ENCODE results near the gene MARK3.

The MARK3 gene

GRCh38 chr14:103549361-103550311 lies 164.4 kb downstream of the MARK3 start:
- H3K9ac ChIP-seq (ENCODE audit: low read depth, low read length), result no peak overlapping the region
- no peaks in the 10 kb centered on the region for H3K36me3 ChIP-seq (ENCODE audit: control insufficient read depth, insufficient read depth, low read length)
- H3K9me3 ChIP-seq (ENCODE audit: control insufficient read depth, insufficient read depth, low read length), result no peaks in the 10 kb centered on the region
- H3K27me3 ChIP-seq (ENCODE audit: control insufficient read depth, insufficient read depth, low read length), result no peaks in the 10 kb centered on the region
- H3K4me3 ChIP-seq (ENCODE audit: low read depth, low read length), result no peak overlapping the region
- H3K4me1 ChIP-seq (ENCODE audit: control insufficient read depth, insufficient read depth, low read length), result peaks cover under 1% of the 10 kb centered on the region

- H3K9ac ChIP-seq (ENCODE audit: low read depth, low read length), result no peak overlapping the region
- H3K36me3 ChIP-seq (ENCODE audit: control insufficient read depth, insufficient read depth, low read length), result no peaks in the 10 kb centered on the region
- no peak overlapping the region for H3K4me3 ChIP-seq (ENCODE audit: low read depth, low read length)
- no peaks in the 10 kb centered on the region for H3K27me3 ChIP-seq (ENCODE audit: control insufficient read depth, insufficient read depth, low read length)
- no peaks in the 10 kb centered on the region for H3K4me1 ChIP-seq (ENCODE audit: control insufficient read depth, insufficient read depth, low read length)
- H3K9me3 ChIP-seq (ENCODE audit: control insufficient read depth, insufficient read depth, low read length), result no peaks in the 10 kb centered on the region
These were observed 165.5 kb downstream of the MARK3 start for GRCh38 chr14:103550451-103551337.

GRCh38 chr14:103551338-103551762 lies 166.1 kb downstream of the MARK3 start:
- Histone ChIP-seq H3K9me3 (ENCODE audit: control insufficient read depth, insufficient read depth, low read length) (no peaks in the 10 kb centered on the region), H3K4me1 (ENCODE audit: control insufficient read depth, insufficient read depth, low read length) (no peaks in the 10 kb centered on the region), H3K9ac (ENCODE audit: low read depth, low read length) (no peak overlapping the region), H3K4me3 (ENCODE audit: low read depth, low read length) (no peak overlapping the region), H3K36me3 (ENCODE audit: control insufficient read depth, insufficient read depth, low read length) (no peaks in the 10 kb centered on the region), H3K27me3 (ENCODE audit: control insufficient read depth, insufficient read depth, low read length) (no peaks in the 10 kb centered on the region)

GRCh38 chr14:103552011-103552845 lies 167.0 kb downstream of the MARK3 start:
- H3K36me3 ChIP-seq (ENCODE audit: control insufficient read depth, insufficient read depth, low read length), result no peaks in the 10 kb centered on the region
- no peaks in the 10 kb centered on the region for H3K4me1 ChIP-seq (ENCODE audit: control insufficient read depth, insufficient read depth, low read length)
- H3K27me3 ChIP-seq (ENCODE audit: control insufficient read depth, insufficient read depth, low read length), result no peaks in the 10 kb centered on the region
- no peak overlapping the region for H3K9ac ChIP-seq (ENCODE audit: low read depth, low read length)
- no peak overlapping the region for H3K4me3 ChIP-seq (ENCODE audit: low read depth, low read length)
- H3K9me3 ChIP-seq (ENCODE audit: control insufficient read depth, insufficient read depth, low read length), result no peaks in the 10 kb centered on the region

GRCh38 chr14:103552846-103553210 lies 167.6 kb downstream of the MARK3 start:
- no peak overlapping the region for H3K9ac ChIP-seq (ENCODE audit: low read depth, low read length)
- no peaks in the 10 kb centered on the region for H3K9me3 ChIP-seq (ENCODE audit: control insufficient read depth, insufficient read depth, low read length)
- H3K4me1 ChIP-seq (ENCODE audit: control insufficient read depth, insufficient read depth, low read length), result no peaks in the 10 kb centered on the region
- H3K36me3 ChIP-seq (ENCODE audit: control insufficient read depth, insufficient read depth, low read length), result no peaks in the 10 kb centered on the region
- no peak overlapping the region for H3K4me3 ChIP-seq (ENCODE audit: low read depth, low read length)
- H3K27me3 ChIP-seq (ENCODE audit: control insufficient read depth, insufficient read depth, low read length), result no peaks in the 10 kb centered on the region
